ENCODE measurements around the gene TXNDC17.
"Not testable (repeated sequence)": the region's sequence is repeated elsewhere in the genome, so short reads cannot be mapped to it uniquely, and the experiment has no call there.

Gene TXNDC17

DNA sequence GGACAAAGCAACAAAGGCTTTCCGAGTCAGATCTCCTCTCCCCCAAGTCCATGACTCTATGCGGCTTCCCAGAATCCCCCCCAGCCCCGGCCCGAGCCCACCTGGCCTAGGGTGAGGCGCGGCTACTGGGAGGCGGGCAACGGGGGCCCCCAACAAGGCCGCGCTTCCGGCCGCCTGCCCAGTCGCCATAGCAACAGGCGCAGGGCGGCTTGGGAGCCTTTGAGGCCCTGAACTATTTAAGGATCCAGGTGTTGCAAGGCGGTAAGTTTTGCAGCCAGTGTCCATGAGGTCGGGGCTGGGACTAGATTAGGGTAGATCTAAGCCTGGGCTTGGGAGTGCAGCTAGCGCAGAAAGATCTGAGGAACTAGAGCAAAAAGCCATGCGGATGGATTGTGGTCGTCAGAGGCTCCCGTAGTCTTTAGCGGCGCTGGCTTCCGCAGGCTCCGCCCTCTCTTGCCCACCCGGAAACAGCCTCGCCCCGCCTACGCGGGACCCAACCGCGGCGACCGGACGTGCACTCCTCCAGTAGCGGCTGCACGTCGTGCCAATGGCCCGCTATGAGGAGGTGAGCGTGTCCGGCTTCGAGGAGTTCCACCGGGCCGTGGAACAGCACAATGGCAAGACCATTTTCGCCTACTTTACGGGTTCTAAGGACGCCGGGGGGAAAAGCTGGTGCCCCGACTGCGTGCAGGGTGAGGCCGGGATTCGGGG is at the start of gene TXNDC17, which contains the start of gene KIAA0753:
TXNDC17 (plus strand) TSS at position 525 of the 711 bp plus-strand sequence; CDS start at position 548, 23 bp downstream.
KIAA0753 (minus strand) TSS at position 176 of the 711 bp plus-strand sequence. CDS start 5,608 bp downstream, outside the sequence.
- DNase-seq (ENCODE audit: low spot score): peak; percentile 82
- peak; percentile 50 for FAIRE-seq

DNA sequence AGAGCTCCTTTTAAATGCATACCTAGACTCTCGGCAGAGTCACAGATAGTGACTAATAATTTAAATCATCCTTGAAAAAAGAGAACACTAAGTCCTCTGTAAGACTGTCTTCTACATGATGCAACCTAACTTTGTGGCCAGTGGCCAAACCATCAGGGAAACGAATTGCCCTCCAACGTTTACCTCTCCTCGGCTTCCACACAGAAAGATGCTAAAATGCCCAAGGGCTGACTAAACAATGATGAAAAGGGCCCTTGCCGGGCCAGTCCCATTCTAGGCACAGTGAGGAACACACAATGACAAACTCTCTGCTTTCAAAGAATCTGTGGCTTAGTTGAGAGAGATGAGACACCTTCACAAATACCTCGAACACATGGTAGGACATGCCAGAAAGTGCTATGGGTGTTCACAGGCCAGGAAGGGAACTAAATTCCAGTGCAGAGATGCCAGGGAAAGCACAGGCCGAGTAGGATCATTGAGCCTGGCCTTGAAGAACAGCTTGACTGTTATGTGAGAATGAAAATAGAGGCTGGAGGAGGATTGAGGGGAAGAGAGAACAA is 49.2 kb upstream of the TXNDC17 start:
- peak; percentile 95 for DNase-seq (ENCODE audit: low spot score)
- peak; percentile 98 for FAIRE-seq

- no peak for FAIRE-seq
- peak; percentile 92 for DNase-seq (ENCODE audit: low spot score)
Observed at GRCh38 chr17:6592173-6592572, 48.7 kb upstream of the TXNDC17 start.

DNA sequence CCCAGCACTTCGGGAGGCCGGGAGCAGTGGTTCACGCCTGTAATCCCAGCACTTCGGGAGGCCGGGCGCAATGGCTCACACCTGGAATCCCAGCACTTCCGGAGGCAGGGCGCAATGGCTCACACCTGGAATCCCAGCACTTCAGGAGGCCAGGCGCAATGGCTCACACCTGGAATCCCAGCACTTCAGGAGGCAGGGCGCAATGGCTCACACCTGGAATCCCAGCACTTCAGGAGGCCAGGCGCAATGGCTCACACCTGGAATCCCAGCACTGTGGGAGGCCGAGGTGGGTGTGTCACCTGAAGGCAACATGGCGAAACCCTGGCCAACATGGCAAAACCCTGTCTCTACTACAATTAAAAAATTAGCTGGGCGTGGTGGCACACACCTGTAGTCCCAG is 47.5 kb upstream of the TXNDC17 start:
- DNase-seq (ENCODE audit: low spot score); FAIRE-seq: not testable (repeated sequence)

GRCh38 chr17:6596081-6596480 is 44.8 kb upstream of the TXNDC17 start:
- FAIRE-seq (no peak), DNase-seq (ENCODE audit: low spot score) (no peak)

DNA sequence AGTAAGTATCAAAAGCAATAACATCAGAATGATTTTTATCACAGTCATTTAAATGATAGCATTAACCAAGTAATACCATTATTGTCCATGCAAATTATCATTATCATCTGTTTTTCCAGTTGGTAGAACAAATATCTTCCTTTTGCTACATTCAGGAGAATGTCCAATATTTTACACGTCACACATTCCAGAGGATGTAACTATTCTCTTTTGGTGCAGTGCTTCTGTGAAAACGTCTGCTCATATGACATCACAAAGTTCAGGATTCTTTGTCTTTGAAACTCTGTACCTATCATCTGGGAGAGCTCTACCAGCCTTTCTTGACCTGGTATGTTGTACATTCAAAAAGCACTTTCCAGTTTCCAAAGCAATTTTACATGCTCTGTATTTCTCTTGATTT is 44.3 kb upstream of the TXNDC17 start:
- DNase-seq (ENCODE audit: low spot score) (no peak), FAIRE-seq (no peak)

DNA sequence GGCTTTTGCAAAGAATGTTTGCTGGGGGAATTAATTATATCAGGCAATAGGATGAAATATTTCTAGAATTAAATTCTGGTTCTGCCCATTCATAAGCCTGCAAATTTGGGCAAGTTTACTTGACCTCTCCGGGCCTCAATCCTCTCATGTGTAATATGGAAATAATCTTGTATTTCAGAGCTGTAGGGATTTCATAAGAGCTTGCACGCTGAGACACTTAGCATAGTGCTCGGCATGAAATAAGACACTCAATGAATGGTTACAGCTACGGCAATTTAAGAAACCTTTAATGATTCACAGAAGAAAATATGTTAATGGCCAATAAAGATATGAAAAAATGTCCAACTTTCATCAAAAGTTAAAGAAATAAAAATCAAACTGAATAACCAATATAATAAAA is 43.9 kb upstream of the TXNDC17 start:
- no peak for FAIRE-seq

GRCh38 chr17:6597727-6598126 is 43.1 kb upstream of the TXNDC17 start:
- DNase-seq (ENCODE audit: low spot score) (no peak), FAIRE-seq (no peak)

More for the DNA sequence above, 43.9 kb upstream of the TXNDC17 start:
- DNase-seq (ENCODE audit: low spot score): no peak

DNA sequence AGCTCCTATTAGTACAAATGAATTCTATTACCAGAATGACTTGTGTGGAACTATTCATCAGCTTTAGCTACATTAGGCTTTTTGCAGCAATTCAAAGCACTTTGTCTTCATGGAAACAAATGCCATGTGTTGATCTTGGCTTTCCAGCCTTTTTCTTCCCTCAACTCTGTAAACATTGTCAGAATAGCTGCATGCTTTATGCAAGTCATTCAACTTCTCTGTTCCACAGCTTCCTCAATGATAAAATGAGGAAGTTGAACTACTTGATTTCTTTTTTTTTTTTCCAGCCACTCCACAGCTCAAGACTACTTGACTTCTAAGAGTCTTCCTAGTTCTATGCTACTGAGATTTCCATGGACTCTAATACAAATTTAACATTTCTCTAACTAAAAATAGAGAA is 41.5 kb upstream of the TXNDC17 start:
- no peak for DNase-seq (ENCODE audit: low spot score)
- FAIRE-seq: no peak

DNA sequence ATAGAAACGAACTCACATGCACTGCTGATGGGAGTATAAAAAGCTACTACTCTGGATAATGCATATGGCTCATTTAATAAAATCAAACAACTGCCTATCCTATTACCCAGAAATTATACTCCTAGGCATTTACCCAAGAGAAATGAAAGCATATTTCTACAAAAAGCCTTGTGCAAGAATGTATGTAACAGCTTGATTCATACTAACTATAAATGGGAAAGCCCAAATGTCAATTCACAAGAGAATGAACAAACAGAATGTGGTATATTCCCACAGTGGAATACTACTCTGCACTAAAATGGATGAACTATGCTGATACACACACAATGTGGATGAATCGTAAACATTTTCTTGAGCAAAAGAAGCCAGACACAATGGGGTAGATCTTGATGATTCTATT is 38.7 kb upstream of the TXNDC17 start:
- no peak for FAIRE-seq
- no peak for DNase-seq (ENCODE audit: low spot score)

DNA sequence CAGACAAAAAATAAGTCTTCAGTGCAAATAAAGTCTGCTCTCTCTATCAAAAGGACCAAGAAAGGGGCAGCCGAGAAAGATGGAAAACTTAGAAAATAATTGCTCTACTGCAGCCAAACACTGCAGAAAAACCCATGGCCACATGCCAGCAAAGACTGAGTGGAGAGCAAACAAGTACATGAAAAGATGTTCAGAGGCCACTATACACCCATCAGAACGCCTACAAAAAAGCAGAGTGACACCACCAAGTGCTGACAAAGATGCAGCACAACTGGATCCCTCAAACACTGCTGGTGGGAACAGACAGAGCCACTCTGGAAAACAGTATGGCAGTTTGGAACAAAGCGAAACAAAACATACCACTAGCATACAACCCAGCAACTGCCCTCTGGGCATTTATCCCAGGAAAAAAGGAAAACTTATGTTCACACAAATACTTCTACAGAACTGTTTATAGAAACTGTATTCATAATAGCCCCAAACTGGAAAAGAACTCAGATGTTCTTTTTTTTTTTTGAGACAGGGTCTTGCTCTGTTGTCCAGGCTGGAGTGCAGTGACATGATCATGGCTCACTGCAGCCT is 37.0 kb upstream of the TXNDC17 start:
- FAIRE-seq (no peak), DNase-seq (ENCODE audit: low spot score) (no peak)

GRCh38 chr17:6605142-6605541 is 35.7 kb upstream of the TXNDC17 start:
- FAIRE-seq: no peak
- no peak for DNase-seq (ENCODE audit: low spot score)

GRCh38 chr17:6608321-6608720 is 32.5 kb upstream of the TXNDC17 start:
- FAIRE-seq (peak; percentile 66), DNase-seq (ENCODE audit: low spot score) (peak; percentile 70)

GRCh38 chr17:6610011-6610410 is 30.8 kb upstream of the TXNDC17 start:
- no peak for DNase-seq (ENCODE audit: low spot score)
- FAIRE-seq: no peak

DNA sequence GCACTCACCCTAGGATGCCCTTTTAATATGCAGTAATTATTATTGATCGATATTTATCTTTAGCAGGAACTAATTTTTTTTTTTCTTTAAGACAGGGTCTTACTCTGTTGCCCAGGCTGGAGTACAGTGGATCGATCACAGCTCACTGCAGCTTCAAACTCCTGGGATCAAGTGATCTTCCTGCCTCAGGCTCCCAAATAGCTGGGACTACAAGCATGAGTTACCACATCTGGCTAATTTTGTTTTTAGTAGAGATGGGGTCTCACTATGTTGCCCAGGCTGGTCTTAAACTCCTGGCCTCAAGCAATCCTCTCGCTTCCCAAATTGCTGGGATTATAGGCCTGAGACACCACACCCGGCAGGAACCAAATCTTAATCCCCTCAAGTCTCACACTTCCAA is 29.6 kb upstream of the TXNDC17 start:
- no peak for FAIRE-seq
- DNase-seq (ENCODE audit: low spot score): no peak

DNA sequence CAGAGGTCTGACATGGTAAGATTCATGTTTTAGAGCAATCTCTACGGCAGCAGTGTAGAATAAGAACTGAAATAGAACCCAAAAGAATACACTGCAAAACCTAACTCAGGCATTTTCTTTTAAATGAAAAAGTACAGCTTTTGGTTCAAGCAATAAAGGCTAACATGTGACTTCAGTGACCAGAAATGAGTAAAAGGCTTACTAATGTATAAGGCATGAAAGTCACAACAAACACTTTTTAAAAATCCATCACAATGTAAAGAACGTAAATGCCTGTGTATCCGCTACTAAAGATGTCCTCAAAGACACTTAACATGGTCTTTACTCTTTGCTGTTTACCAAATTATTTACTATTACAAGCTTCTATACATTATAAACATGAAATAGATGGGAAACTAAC is 16.9 kb upstream of the TXNDC17 start:
- FAIRE-seq (no peak), DNase-seq (ENCODE audit: low spot score) (no peak)

- no peak for DNase-seq (ENCODE audit: low spot score)
Observed at GRCh38 chr17:6626616-6627015, 14.2 kb upstream of the TXNDC17 start.

DNA sequence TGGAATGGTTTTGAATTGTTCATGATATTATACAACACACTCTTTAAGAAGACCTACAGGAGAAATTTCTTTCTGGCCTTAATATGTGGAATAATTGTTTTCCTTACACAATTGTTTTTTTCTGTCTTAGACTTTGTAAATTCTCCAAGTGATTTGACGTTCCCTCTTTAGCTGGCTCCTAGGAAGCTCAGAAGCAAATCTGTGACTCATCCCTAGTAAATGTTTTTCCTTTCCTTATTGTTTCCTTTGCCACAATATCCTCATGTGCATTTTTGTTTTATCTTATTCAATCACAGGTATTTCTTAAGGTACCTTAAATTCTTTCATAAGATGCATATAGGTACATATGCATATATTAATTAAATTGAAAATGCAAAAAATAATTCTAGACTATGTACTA is 13.8 kb upstream of the TXNDC17 start:
- DNase-seq (ENCODE audit: low spot score): no peak
- no peak for FAIRE-seq

More at GRCh38 chr17:6626616-6627015, 14.2 kb upstream of the TXNDC17 start:
- no peak for FAIRE-seq

DNA sequence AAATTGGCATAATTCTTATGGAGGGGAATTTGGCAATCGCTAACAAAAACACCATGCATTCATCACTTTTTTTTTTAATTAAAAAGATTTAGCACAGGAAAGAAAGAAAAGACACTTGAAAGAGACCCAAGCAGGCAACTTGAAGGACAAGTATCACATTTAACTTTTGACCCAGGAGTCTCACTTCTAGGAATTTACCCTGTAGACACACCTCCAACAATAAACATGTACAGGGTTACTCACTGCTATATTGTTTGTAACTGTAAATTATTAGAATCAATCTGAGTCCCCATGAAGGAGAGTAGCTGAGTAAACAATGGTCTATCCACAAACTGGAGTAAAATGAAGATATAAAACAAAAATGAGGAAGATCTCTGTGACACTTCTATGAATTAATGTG is 10.5 kb upstream of the TXNDC17 start:
- no peak for FAIRE-seq
- DNase-seq (ENCODE audit: low spot score): no peak

DNA sequence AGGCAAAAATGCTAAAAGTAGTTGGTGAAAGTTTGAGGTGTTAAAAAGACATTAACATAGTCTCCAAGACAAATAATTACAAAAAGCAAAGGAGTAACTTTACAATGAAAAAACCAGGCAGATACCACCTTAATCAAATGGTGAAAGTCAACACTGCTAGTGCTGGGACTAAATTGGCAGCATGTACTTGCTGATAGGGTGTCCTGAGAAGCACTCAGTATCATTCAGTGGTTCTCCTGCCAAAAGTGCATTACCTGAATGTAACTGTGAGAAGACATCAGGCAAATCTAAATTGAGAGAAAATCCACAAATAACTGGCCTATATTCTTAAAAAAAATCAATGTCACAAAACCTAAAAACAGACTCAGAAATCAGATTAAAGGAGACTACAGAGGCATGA is 8.3 kb upstream of the TXNDC17 start:
- FAIRE-seq: no peak
- DNase-seq (ENCODE audit: low spot score): no peak

- DNase-seq (ENCODE audit: low spot score) (no peak), FAIRE-seq (no peak)
Observed at GRCh38 chr17:6633263-6633662, 7.6 kb upstream of the TXNDC17 start.

DNA sequence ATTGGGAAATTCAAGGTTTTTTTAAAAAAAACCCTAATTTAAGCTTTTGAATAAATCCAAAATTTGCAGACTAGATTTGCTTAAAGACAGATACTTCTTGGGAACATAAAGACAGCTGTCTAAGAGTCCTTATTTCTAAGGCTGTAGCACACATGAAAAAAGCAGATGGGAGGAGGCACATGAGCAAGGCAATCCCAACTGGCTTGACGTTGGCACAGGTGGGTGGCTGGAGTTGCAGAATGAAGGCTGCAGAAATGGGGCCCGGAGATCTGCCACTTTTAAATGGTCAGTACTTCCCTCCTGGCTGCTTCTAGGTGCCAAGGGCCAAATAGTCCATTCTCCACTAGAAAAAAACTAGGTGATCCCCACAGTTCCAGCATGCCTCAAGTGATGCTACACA is 4.8 kb upstream of the TXNDC17 start:
- no peak for FAIRE-seq

More for the DNA sequence above, 4.8 kb upstream of the TXNDC17 start:
- DNase-seq (ENCODE audit: low spot score): no peak
